Nephron progenitor cell (in vitro differentiated cells): ENCODE results near the gene FSD1L.
A peak's percentile ranks its signal among the peaks of the same experiment; 100 is the strongest.

ENCODE experiments used
- DNase-seq: peaks from one replicate; pipeline ENCODE4 v3.0.0; 2021
- H3K27ac Mint-ChIP-seq: 2 replicates; pipeline ENCODE4 v1.8.0; 2021; ENCODE audit warnings: mild to moderate bottlenecking, moderate library complexity, mixed read lengths
- H3K27me3 Mint-ChIP-seq: 2 replicates; pipeline ENCODE4 v1.8.0; 2021; ENCODE audit warnings: mild to moderate bottlenecking, low read depth, mixed read lengths; ENCODE audit not compliant: poor library complexity
- H3K36me3 Mint-ChIP-seq: 2 replicates; pipeline ENCODE4 v1.8.0; 2021; ENCODE audit warnings: low read depth, mixed read lengths
- H3K4me1 Mint-ChIP-seq: 2 replicates; pipeline ENCODE4 v1.8.0; 2021; ENCODE audit warnings: mixed read lengths
- H3K4me3 Mint-ChIP-seq: 2 replicates; pipeline ENCODE4 v1.8.0; 2021; ENCODE audit warnings: mild to moderate bottlenecking, moderate library complexity, mixed read lengths
- H3K9me3 Mint-ChIP-seq: 2 replicates; pipeline ENCODE4 v1.8.0; 2021; ENCODE audit warnings: mild to moderate bottlenecking, moderate library complexity, mixed read lengths
- CTCF ChIP-seq: fragments of 200-600 bp; sonication (generic); IDR thresholded peaks from 2 replicates; pipeline ENCODE4 v1.5.0; 2021; ENCODE audit warnings: antibody characterized with exemption

Gene FSD1L

GRCh38 chr9:105445203-105445881 is 2.5 kb upstream of the FSD1L start:
- Mint-ChIP-seq H3K27ac (peak overlapping the region; percentile 8), H3K4me1 (peaks cover 57% of the 10 kb centered on the region), H3K36me3 (peaks cover 5% of the 10 kb centered on the region), H3K27me3 (peaks cover 14% of the 10 kb centered on the region), H3K4me3 (no peak overlapping the region), H3K9me3 (peaks cover 5% of the 10 kb centered on the region)
- DNase-seq, result no peak
- TF ChIP-seq CTCF, result no peak

- no peak for DNase-seq
- H3K9me3 Mint-ChIP-seq, result no peaks in the 10 kb centered on the region
- TF ChIP-seq CTCF, result no peak
- peaks cover 10% of the 10 kb centered on the region for H3K27me3 Mint-ChIP-seq
- peak overlapping the region; percentile 88 for H3K27ac Mint-ChIP-seq
- H3K4me3 Mint-ChIP-seq, result peak overlapping the region; percentile 93
- peaks cover 15% of the 10 kb centered on the region for H3K36me3 Mint-ChIP-seq
- H3K4me1 Mint-ChIP-seq, result peaks cover 69% of the 10 kb centered on the region
Measured at GRCh38 chr9:105447386-105447813, 434 bp upstream of the FSD1L start.

- Mint-ChIP-seq H3K4me1 (peaks cover 64% of the 10 kb centered on the region), H3K9me3 (peaks cover 3% of the 10 kb centered on the region), H3K27ac (peak overlapping the region; percentile 89)
Measured at GRCh38 chr9:105449081-105449480, 1.2 kb downstream of the FSD1L start.

GRCh38 chr9:105452185-105452584 is 4.4 kb downstream of the FSD1L start:
- Mint-ChIP-seq H3K27ac (peak overlapping the region; percentile 84), H3K4me3 (no peak overlapping the region), H3K4me1 (peaks cover 43% of the 10 kb centered on the region), H3K36me3 (peaks cover 32% of the 10 kb centered on the region), H3K27me3 (peaks cover 4% of the 10 kb centered on the region), H3K9me3 (peaks cover 7% of the 10 kb centered on the region)
- TF ChIP-seq CTCF, result no peak
- no peak for DNase-seq

More at GRCh38 chr9:105449081-105449480, 1.2 kb downstream of the FSD1L start:
- H3K4me3 Mint-ChIP-seq, result peak overlapping the region; percentile 93
- H3K36me3 Mint-ChIP-seq, result peaks cover 20% of the 10 kb centered on the region
- no peak for TF ChIP-seq CTCF
- DNase-seq, result no peak
- H3K27me3 Mint-ChIP-seq, result peaks cover 7% of the 10 kb centered on the region

GRCh38 chr9:105455836-105456475 is 8.1 kb downstream of the FSD1L start:
- no peak for DNase-seq
- H3K9me3 Mint-ChIP-seq, result peaks cover 8% of the 10 kb centered on the region
- H3K4me3 Mint-ChIP-seq, result no peak overlapping the region
- no peak overlapping the region for H3K27ac Mint-ChIP-seq
- TF ChIP-seq CTCF, result no peak
- H3K4me1 Mint-ChIP-seq, result peaks cover 37% of the 10 kb centered on the region
- peaks cover 53% of the 10 kb centered on the region for H3K36me3 Mint-ChIP-seq
- no peaks in the 10 kb centered on the region for H3K27me3 Mint-ChIP-seq
